Measurements from ENCODE around the gene RIPK1.

- TF ChIP-seq, protein P1, sequence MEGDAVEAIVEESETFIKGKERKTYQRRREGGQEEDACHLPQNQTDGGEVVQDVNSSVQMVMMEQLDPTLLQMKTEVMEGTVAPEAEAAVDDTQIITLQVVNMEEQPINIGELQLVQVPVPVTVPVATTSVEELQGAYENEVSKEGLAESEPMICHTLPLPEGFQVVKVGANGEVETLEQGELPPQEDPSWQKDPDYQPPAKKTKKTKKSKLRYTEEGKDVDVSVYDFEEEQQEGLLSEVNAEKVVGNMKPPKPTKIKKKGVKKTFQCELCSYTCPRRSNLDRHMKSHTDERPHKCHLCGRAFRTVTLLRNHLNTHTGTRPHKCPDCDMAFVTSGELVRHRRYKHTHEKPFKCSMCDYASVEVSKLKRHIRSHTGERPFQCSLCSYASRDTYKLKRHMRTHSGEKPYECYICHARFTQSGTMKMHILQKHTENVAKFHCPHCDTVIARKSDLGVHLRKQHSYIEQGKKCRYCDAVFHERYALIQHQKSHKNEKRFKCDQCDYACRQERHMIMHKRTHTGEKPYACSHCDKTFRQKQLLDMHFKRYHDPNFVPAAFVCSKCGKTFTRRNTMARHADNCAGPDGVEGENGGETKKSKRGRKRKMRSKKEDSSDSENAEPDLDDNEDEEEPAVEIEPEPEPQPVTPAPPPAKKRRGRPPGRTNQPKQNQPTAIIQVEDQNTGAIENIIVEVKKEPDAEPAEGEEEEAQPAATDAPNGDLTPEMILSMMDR (IDR thresholded peaks at IDR 0.05; ENCODE audit: low read length) = no peak
- no peak for TF ChIP-seq EZH2 (IDR thresholded peaks at IDR 0.05; ENCODE audit: borderline replicate concordance, low read length)
Measured at GRCh38 chr6:3118353-3119039, 50.2 kb downstream of the RIPK1 start, which contains the start of gene BPHL.

Measured in OCI-LY1 (cell line).